Vagina (tissue), 2 donors: Measurements from ENCODE around the gene SPSB2. TPM values are rescaled to one million over a fixed set of nuclear protein-coding genes. Genes with fewer than 3 reads are reported as not detected.

Source experiments
- DNase-seq, 2 donors: peaks; one replicate each; pipeline ENCODE4 v3.0.0-alpha.2; 2017; ENCODE audit errors: extremely low spot score in 2 of 2
- H3K27ac ChIP-seq: fragments of 200-600 bp; sonication (generic); one replicate; pipeline ENCODE4 v1.5.1; 2019
- H3K27me3 ChIP-seq: fragments of 200-600 bp; sonication (generic); one replicate; pipeline ENCODE4 v1.5.1; 2019
- H3K36me3 ChIP-seq, 2 donors: fragments of 200-600 bp; sonication (generic); one replicate each; pipeline ENCODE4 v1.5.1; 2017 to 2019
- H3K4me1 ChIP-seq: fragments of 200-600 bp; sonication (generic); one replicate; pipeline ENCODE4 v1.5.1; 2019
- H3K4me3 ChIP-seq, 2 donors: fragments of 200-600 bp; sonication (generic); 1 replicate in 1 of 2; 2 replicates in 1 of 2; pipeline ENCODE4 v1.5.1; 2016 to 2019
- H3K9me3 ChIP-seq: fragments of 200-600 bp; sonication (generic); one replicate; pipeline ENCODE4 v1.5.1; 2019
- POLR2A ChIP-seq, 2 donors: fragments of 450-650 bp; IDR thresholded peaks; one replicate each; pipeline ENCODE4 v1.6.1; 2017; ENCODE audit warnings: antibody characterized with exemption in 2 of 2, mild to moderate bottlenecking in 2 of 2, moderate library complexity in 2 of 2
- POLR2AphosphoS5 ChIP-seq, 2 donors: sonication (generic); formaldehyde crosslinking; IDR thresholded peaks; one replicate each; pipeline ENCODE4 v1.9.0; 2017; ENCODE audit warnings: antibody characterized with exemption in 2 of 2, mild to moderate bottlenecking in 2 of 2, low read depth in 1 of 2; ENCODE audit not compliant: insufficient read depth in 1 of 2
- intact Hi-C: fragments of 100-400 bp; cut with DNase I; formaldehyde crosslinking; loops from one replicate; pipeline ENCODE4 v1.15.1; 2023
- total RNA-seq: library from RNA; depleted of rRNA; stranded (reverse); fragments of >200 nt; gene quantifications from one replicate; pipeline ENCODE4 v1.2.3, GENCODE V29; 2016
- TF ChIP-seq, protein P1 (sequence below), 3 experiments: fragments of 450-650 bp in 2 of 3; fragments of 200-600 bp in 1 of 3; sonication (generic) in 1 of 3; IDR thresholded peaks; one replicate each; pipeline ENCODE4 v1.5.1; 2017 to 2019; ENCODE audit warnings: antibody characterized with exemption in 3 of 3, mild to moderate bottlenecking in 2 of 3, moderate library complexity in 2 of 3

The SPSB2 gene
- total RNA-seq, 1 donor from 2014 or later, result 3.2 TPM

DNA sequence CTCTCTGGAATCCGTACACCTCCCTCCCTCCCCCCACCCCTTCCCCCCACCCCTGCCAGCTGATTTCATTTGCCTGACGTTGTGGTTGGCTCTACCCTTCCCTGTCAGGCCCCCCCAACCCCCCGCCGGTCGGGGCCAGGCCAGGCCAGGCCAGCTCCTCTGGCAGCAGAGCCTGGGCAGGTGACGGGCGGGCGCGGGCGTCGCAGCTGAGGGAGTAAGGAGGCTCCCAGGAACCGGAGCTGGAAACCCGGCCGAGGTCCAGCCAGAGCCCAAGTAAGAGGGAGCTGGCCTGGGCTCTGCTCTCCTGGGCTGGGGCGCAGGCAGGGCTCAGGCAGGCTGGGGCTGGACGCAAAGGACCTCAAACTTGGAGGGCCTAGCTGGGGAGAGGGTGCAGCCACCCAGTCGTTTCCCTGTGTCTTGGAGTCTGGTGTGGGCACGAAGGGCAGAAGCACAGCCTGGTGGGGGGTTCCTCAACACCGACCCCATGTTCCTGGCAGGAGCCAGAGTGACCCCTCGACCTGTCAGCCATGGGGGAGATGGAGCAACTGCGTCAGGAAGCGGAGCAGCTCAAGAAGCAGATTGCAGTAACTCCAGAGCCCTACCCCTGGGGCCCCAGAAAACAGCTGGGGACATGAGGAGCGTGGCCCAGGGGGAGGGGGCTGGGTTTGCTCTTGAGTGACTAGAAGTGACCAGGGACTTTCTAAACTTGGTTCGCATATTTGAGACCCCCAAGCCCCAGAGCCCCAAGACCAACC, 32.2 kb downstream of the SPSB2 start, which contains the start of gene GNB3:
GNB3 (plus strand) TSS at position 165 of the 755 bp plus-strand sequence; CDS start at position 528, 363 bp downstream.
- no peak for DNase-seq
- no peaks in the 10 kb centered on the region for H3K4me1 ChIP-seq
- no peak within 1 kb of the TSS for H3K27ac ChIP-seq
- H3K4me3 ChIP-seq, result no peak within 1 kb of the TSS
- H3K9me3 ChIP-seq, result no peaks in the 10 kb centered on the region
- no peaks in the 10 kb centered on the region for H3K27me3 ChIP-seq
- intact Hi-C loops, result no loop called here
- H3K36me3 ChIP-seq, result peaks cover 0 to 25% of the 10 kb centered on the region in 2 donors
- TF ChIP-seq POLR2A (IDR thresholded peaks at IDR 0.05) (no peak), POLR2AphosphoS5 (IDR thresholded peaks at IDR 0.05; ENCODE audit: insufficient read depth in 1 of 2, low read depth in 1 of 2) (no peak)
- TF ChIP-seq, protein P1, sequence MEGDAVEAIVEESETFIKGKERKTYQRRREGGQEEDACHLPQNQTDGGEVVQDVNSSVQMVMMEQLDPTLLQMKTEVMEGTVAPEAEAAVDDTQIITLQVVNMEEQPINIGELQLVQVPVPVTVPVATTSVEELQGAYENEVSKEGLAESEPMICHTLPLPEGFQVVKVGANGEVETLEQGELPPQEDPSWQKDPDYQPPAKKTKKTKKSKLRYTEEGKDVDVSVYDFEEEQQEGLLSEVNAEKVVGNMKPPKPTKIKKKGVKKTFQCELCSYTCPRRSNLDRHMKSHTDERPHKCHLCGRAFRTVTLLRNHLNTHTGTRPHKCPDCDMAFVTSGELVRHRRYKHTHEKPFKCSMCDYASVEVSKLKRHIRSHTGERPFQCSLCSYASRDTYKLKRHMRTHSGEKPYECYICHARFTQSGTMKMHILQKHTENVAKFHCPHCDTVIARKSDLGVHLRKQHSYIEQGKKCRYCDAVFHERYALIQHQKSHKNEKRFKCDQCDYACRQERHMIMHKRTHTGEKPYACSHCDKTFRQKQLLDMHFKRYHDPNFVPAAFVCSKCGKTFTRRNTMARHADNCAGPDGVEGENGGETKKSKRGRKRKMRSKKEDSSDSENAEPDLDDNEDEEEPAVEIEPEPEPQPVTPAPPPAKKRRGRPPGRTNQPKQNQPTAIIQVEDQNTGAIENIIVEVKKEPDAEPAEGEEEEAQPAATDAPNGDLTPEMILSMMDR (IDR thresholded peaks at IDR 0.05), result no peak

DNA sequence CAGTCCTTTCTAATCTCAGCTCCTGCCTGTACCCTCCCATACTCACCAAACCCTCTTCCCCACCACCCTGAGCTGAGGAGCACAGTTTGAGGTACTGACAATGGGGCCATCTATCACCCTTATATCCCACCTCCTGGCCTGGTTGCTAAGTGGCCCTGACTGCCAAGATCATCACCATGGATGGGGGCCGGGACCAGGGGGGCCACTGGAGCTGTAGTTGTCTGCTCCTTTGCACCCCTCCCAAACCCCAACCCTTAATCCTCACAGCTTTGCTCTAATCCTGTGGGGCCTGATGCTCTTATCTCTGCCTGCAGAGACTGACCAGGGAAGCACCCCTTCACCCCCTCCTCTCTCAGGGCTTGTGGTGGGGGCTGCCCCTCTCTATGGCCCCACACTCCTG, 32.8 kb downstream of the SPSB2 start:
- Histone ChIP-seq H3K4me1 (no peaks in the 10 kb centered on the region), H3K27me3 (no peaks in the 10 kb centered on the region), H3K9me3 (no peaks in the 10 kb centered on the region), H3K27ac (no peak overlapping the region), H3K36me3 (peaks cover 0 to 19% of the 10 kb centered on the region in 2 donors), H3K4me3 (no peak overlapping the region)
- intact Hi-C loops, result no loop called here
- DNase-seq, result no peak
- TF ChIP-seq POLR2A (IDR thresholded peaks at IDR 0.05) (no peak), POLR2AphosphoS5 (IDR thresholded peaks at IDR 0.05; ENCODE audit: insufficient read depth in 1 of 2, low read depth in 1 of 2) (no peak)
- TF ChIP-seq, protein P1 (IDR thresholded peaks at IDR 0.05), result no peak

DNA sequence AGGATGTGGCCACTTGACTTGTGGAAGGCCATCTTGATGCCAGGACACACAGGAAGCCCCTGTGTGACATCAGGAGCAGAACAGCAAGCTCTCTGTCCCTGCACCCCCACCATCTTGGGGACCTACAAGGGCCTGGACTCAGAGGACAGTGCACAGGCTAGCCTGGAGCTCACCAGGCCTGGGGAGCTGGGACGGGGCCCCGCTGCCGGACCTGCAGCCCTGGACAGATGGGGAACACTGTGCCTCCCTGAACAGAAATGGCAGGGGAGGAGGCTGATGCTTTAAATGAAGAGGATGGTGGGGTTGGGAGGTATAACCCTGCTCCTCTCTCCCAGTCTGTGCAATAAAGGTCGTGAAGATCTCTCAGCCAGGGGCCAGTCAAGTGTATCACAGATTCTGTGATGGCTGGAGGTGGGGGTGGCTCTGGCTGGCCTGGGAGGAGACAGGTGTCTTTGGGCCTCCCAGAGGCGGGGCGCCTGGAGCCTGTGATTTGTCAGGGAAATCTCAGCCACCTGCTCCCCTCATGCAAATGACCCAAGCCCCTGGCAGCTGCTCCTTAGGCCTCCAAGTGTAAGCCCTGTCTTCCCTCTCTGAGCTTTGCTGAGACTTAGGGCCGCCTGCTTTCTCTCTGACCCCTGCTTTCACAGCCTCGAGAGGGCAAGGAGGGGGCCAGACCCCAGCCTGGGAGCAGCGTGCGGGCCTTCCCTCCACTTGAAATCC, 33.5 kb downstream of the SPSB2 start:
- Histone ChIP-seq H3K36me3 (peaks cover 0 to 13% of the 10 kb centered on the region in 2 donors), H3K4me3 (no peak overlapping the region), H3K27ac (no peak overlapping the region), H3K4me1 (no peaks in the 10 kb centered on the region), H3K9me3 (no peaks in the 10 kb centered on the region), H3K27me3 (no peaks in the 10 kb centered on the region)
- no peak for DNase-seq
- intact Hi-C loops, result no loop called here
- TF ChIP-seq POLR2A (IDR thresholded peaks at IDR 0.05), result no peak
- TF ChIP-seq, protein P1 (IDR thresholded peaks at IDR 0.05), result no peak
- TF ChIP-seq POLR2AphosphoS5 (IDR thresholded peaks at IDR 0.05; ENCODE audit: insufficient read depth in 1 of 2, low read depth in 1 of 2), result no peak

DNA sequence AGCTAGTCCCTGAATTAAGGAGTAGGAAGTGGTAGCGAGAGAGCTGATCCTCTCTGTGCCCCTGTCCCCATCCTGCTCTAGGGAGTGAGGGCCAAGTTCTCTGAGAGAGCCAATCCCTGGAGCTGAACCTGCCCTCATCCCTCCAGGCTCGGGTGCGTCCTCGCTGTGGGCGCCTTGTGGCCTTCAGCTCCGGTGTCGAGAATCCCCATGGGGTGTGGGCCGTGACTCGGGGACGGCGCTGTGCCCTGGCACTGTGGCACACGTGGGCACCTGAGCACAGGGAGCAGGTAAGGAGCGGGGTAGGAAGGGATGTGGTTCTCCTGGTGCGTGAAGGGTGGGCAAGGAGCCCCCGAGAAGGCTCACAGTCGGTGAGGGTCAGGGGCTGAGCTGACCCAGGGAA, 34.2 kb downstream of the SPSB2 start:
- intact Hi-C loops, result no loop called here
- no peaks in the 10 kb centered on the region for H3K4me1 ChIP-seq
- no peaks in the 10 kb centered on the region for H3K27me3 ChIP-seq
- TF ChIP-seq POLR2A (IDR thresholded peaks at IDR 0.05) (no peak), POLR2AphosphoS5 (IDR thresholded peaks at IDR 0.05; ENCODE audit: insufficient read depth in 1 of 2, low read depth in 1 of 2) (no peak)
- TF ChIP-seq, protein P1 (IDR thresholded peaks at IDR 0.05), result no peak
- H3K36me3 ChIP-seq, result peaks cover 0 to 17% of the 10 kb centered on the region in 2 donors
- H3K4me3 ChIP-seq, result no peak overlapping the region
- no peak overlapping the region for H3K27ac ChIP-seq
- no peaks in the 10 kb centered on the region for H3K9me3 ChIP-seq
- no peak for DNase-seq
